GM12878 (cell line): Measurements from ENCODE around the gene HCFC1. TPM values are rescaled to one million over a fixed set of nuclear protein-coding genes. Genes with fewer than 3 reads are reported as not detected.

Source experiments
- BCL11A ChIP-seq: IDR thresholded peaks from 2 replicates; pipeline ENCODE4 v1.6.1; 2011; ENCODE audit warnings: low read depth, low read length
- CHD2 ChIP-seq: IDR thresholded peaks from 2 replicates; pipeline ENCODE4 v1.6.1; 2011; ENCODE audit warnings: low read depth, low read length, improper control_type of control experiment, borderline replicate concordance
- CUX1 ChIP-seq: IDR thresholded peaks from 2 replicates; pipeline ENCODE4 v1.6.1; 2012; ENCODE audit warnings: improper control_type of control experiment, low read depth, low read length; ENCODE audit not compliant: insufficient replicate concordance
- EED ChIP-seq: sonication (generic); IDR thresholded peaks from 2 replicates; pipeline ENCODE4 v1.6.1; 2016; ENCODE audit warnings: antibody characterized with exemption, low read depth
- ETV6 ChIP-seq, 2 experiments: fragments of 450-650 bp in 1 of 2; IDR thresholded peaks in 1 of 2; conservative IDR thresholded peaks in 1 of 2; 2 replicates each; pipeline ENCODE4 v1.6.1; 2014; ENCODE audit warnings: antibody characterized with exemption in 1 of 2, borderline replicate concordance in 1 of 2, low read depth in 1 of 2, mild to moderate bottlenecking in 1 of 2, moderate library complexity in 1 of 2
- KLF5 ChIP-seq: fragments of 450-650 bp; IDR thresholded peaks from 2 replicates; pipeline ENCODE4 v1.6.1; 2014; ENCODE audit warnings: mild to moderate bottlenecking; ENCODE audit not compliant: partially characterized antibody
- MEF2A ChIP-seq: IDR thresholded peaks from 2 replicates; pipeline ENCODE4 v1.6.1; 2011; ENCODE audit warnings: low read depth, mild to moderate bottlenecking, low read length, moderate library complexity; ENCODE audit not compliant: insufficient read depth
- MTA2 ChIP-seq: fragments of 450-650 bp; IDR thresholded peaks from 2 replicates; pipeline ENCODE4 v1.6.1; 2016; ENCODE audit warnings: low read depth, mild to moderate bottlenecking, moderate library complexity
- NFYA ChIP-seq: IDR thresholded peaks from 2 replicates; pipeline ENCODE4 v1.6.1; 2011; ENCODE audit warnings: low read depth, mild to moderate bottlenecking, low read length, improper control_type of control experiment, borderline replicate concordance
- NR2C2 ChIP-seq: IDR thresholded peaks from 2 replicates; pipeline ENCODE4 v1.6.1; 2011; ENCODE audit warnings: borderline replicate concordance, low read depth; ENCODE audit not compliant: control insufficient read depth, insufficient read length
- POLR2AphosphoS5 ChIP-seq: IDR thresholded peaks from 2 replicates; pipeline ENCODE4 v1.6.1; 2011; ENCODE audit warnings: mild to moderate bottlenecking, low read length, inconsistent platforms
- SUZ12 ChIP-seq: fragments of 200-600 bp; sonication (generic); IDR thresholded peaks from one replicate; pipeline ENCODE4 v1.6.1; 2018; ENCODE audit warnings: antibody characterized with exemption, mild to moderate bottlenecking; ENCODE audit not compliant: unreplicated experiment
- TCF7 ChIP-seq: IDR thresholded peaks from 2 replicates; pipeline ENCODE4 v1.6.1; 2014; ENCODE audit warnings: antibody characterized with exemption, borderline replicate concordance
- ZBTB4 ChIP-seq: fragments of 450-650 bp; formaldehyde crosslinking; IDR thresholded peaks from 2 replicates; pipeline ENCODE4 v1.4.0; 2022; ENCODE audit warnings: mild to moderate bottlenecking, moderate library complexity
- ZNF207 ChIP-seq: fragments of 450-650 bp; IDR thresholded peaks from 2 replicates; pipeline ENCODE4 v1.6.1; 2014; ENCODE audit warnings: antibody characterized with exemption, mild to moderate bottlenecking, borderline replicate concordance
- ZSCAN29 ChIP-seq: fragments of 450-650 bp; IDR thresholded peaks from 2 replicates; pipeline ENCODE4 v1.6.1; 2017; ENCODE audit warnings: mild to moderate bottlenecking, moderate library complexity
- polyA plus RNA-seq, 11 experiments: library from polyadenylated mRNA; depleted of rRNA in 4 of 11; unstranded in 6 of 11; stranded (reverse) in 5 of 11; fragments of >200 nt; fragmentation: Nextera tagmentation in 4 of 11; fragmentation: Illumina TruSeq in 1 of 11; extraction: Ambion mirVana in 4 of 11; extraction: Trizol in 1 of 11; gene quantifications; 1 replicate in 1 of 11; 2 replicates in 10 of 11; pipeline versions ENCODE4 v1.2.1 to v1.2.3, GENCODE V29; 2011 to 2016; ENCODE audit warnings: inconsistent platforms in 2 of 11, missing spikeins in 2 of 11, low read depth in 1 of 11
- total RNA-seq, 4 experiments: library from RNA; depleted of rRNA in 3 of 4; stranded (reverse); fragments of >200 nt in 3 of 4; fragmentation: Illumina TruSeq in 1 of 4; extraction: Trizol in 1 of 4; gene quantifications; 2 replicates each; pipeline versions ENCODE4 v1.2.1 to v1.2.3, GENCODE V29; 2013 to 2021
- TF ChIP-seq, protein P1 (sequence below): fragments of 450-650 bp; formaldehyde crosslinking; IDR thresholded peaks from 2 replicates; pipeline ENCODE4 v1.4.0; 2020; ENCODE audit warnings: mild to moderate bottlenecking, moderate library complexity

Gene HCFC1
- total and polyA plus RNA-seq, 10 of the 15 experiments (the other 5 are each of a cell fraction or from before 2014, with no cell fraction given), result 3.9 to 92.7 (median 23.5) TPM

GRCh38 chrX:153927922-153928760 is 43.5 kb downstream of the HCFC1 start (continued):
- no peak for TF ChIP-seq CUX1
- TF ChIP-seq EED, result no peak
- TF ChIP-seq MEF2A, result no peak
- TF ChIP-seq ZNF207, result no peak
- TF ChIP-seq ZSCAN29, result no peak
- TF ChIP-seq MTA2, result no peak
- TF ChIP-seq CHD2, result peak; percentile 53
- TF ChIP-seq SUZ12, result no peak
- TF ChIP-seq, protein P1, sequence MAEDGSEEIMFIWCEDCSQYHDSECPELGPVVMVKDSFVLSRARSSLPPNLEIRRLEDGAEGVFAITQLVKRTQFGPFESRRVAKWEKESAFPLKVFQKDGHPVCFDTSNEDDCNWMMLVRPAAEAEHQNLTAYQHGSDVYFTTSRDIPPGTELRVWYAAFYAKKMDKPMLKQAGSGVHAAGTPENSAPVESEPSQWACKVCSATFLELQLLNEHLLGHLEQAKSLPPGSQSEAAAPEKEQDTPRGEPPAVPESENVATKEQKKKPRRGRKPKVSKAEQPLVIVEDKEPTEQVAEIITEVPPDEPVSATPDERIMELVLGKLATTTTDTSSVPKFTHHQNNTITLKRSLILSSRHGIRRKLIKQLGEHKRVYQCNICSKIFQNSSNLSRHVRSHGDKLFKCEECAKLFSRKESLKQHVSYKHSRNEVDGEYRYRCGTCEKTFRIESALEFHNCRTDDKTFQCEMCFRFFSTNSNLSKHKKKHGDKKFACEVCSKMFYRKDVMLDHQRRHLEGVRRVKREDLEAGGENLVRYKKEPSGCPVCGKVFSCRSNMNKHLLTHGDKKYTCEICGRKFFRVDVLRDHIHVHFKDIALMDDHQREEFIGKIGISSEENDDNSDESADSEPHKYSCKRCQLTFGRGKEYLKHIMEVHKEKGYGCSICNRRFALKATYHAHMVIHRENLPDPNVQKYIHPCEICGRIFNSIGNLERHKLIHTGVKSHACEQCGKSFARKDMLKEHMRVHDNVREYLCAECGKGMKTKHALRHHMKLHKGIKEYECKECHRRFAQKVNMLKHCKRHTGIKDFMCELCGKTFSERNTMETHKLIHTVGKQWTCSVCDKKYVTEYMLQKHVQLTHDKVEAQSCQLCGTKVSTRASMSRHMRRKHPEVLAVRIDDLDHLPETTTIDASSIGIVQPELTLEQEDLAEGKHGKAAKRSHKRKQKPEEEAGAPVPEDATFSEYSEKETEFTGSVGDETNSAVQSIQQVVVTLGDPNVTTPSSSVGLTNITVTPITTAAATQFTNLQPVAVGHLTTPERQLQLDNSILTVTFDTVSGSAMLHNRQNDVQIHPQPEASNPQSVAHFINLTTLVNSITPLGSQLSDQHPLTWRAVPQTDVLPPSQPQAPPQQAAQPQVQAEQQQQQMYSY (CRISPR knock-in tag), result no peak
- peak; percentile 46 for TF ChIP-seq KLF5
- TF ChIP-seq NR2C2, result no peak
- TF ChIP-seq POLR2AphosphoS5, result peak; percentile 52; the same call in 1 of the 2 replicates
- no peak for TF ChIP-seq NFYA
- no peak for TF ChIP-seq ETV6 (conservative IDR thresholded peaks at IDR 0.05 in 1 of 2, IDR thresholded peaks at IDR 0.05 in 1 of 2; ENCODE audit: borderline replicate concordance in 1 of 2, low read depth in 1 of 2)
- no peak for TF ChIP-seq BCL11A
- TF ChIP-seq ZBTB4 (CRISPR knock-in tag), result no peak
- TF ChIP-seq TCF7, result no peak
